ENCODE results near the gene NKG7. TPM values are rescaled to one million over a fixed set of nuclear protein-coding genes. Genes with fewer than 3 reads are reported as not detected.
A peak's percentile ranks its signal among the peaks of the same experiment; 100 is the strongest.

The NKG7 gene
- total and polyA plus RNA-seq, 2 of the 13 experiments (the other 11 are each of a cell fraction or from before 2014, with no cell fraction given), result 0.40 TPM; not detected in 1

GRCh38 chr19:51321799-51322198 lies 50.7 kb downstream of the NKG7 start:
- TF ChIP-seq, protein P1, sequence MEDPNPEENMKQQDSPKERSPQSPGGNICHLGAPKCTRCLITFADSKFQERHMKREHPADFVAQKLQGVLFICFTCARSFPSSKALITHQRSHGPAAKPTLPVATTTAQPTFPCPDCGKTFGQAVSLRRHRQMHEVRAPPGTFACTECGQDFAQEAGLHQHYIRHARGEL (CRISPR knock-in tag; IDR thresholded peaks at IDR 0.05), result no peak
- TF ChIP-seq MNT (IDR thresholded peaks at IDR 0.05), result peak; percentile 54
- FAIRE-seq, result no peak
- H3K27ac ChIP-seq (ENCODE audit: extremely low read length, insufficient read depth, low read length), result no peak overlapping the region
- peak; percentile 15 for ATAC-seq
- 31% methylated on average over 10 of the region's 14 CpGs for WGBS (ENCODE audit: low lambda C conversion rate)
- POLR2A ChIA-PET, result no interaction called here
- CTCF ChIA-PET (ENCODE audit: low intra/inter-chr PET ratio, low total read pairs), result no interaction called here
- intact Hi-C loops (cut with micrococcal nuclease; ENCODE audit: unreplicated experiment), result no loop called here
- H3K4me2 ChIP-seq (ENCODE audit: low read depth, low read length), result no peak overlapping the region
- no peak overlapping the region for H2AFZ ChIP-seq (ENCODE audit: low read length)
- H3K4me3 ChIP-seq (replicated peaks in 1 of 3; ENCODE audit: insufficient read depth in 1 of 3, low read depth in 2 of 3, low read length in 3 of 3), result no peak overlapping the region
- no peaks in the 10 kb centered on the region for H4K20me1 ChIP-seq (ENCODE audit: insufficient read depth, low read length)
- no peak overlapping the region for H3K9ac ChIP-seq (ENCODE audit: insufficient read depth, low read depth, low read length)
- peaks cover 18% of the 10 kb centered on the region for H3K4me1 ChIP-seq (ENCODE audit: insufficient read depth, low read length)
- H3K79me2 ChIP-seq (ENCODE audit: insufficient read depth, low read length), result no peaks in the 10 kb centered on the region
- no peaks in the 10 kb centered on the region for H3K36me3 ChIP-seq (replicated peaks in 1 of 2; ENCODE audit: control insufficient read depth in 1 of 2, insufficient read depth in 2 of 2, low read length in 2 of 2)
- peaks cover 8 to 39% of the 10 kb centered on the region in 2 experiments; a peak in 4 of 5 replicates for H3K27me3 ChIP-seq (ENCODE audit: control insufficient read depth in 1 of 2, insufficient read depth in 2 of 2, low read length in 2 of 2)
- in situ Hi-C loops (cut with HindIII; ENCODE audit: extremely low pct_ligation_motif_present, low pct_unique_long_range_greater_than_20kb), result no loop called here
- DNase-seq (ENCODE audit: low spot score), result no peak
- no TSS peak for BruUV-seq (replicated peaks)
- H3K9me3 ChIP-seq (ENCODE audit: low read length), result no peaks in the 10 kb centered on the region

Other genes with a start within 250 kb of the NKG7 start
- not detected in 2 replicates for gene SIGLEC9, start 247.7 kb downstream of the NKG7 start, total RNA-seq (2016; rRNA removed; fragmentation: Illumina TruSeq; extraction: Trizol)
- gene SIGLEC9, start 247.7 kb downstream of the NKG7 start, polyA plus RNA-seq (2011; rRNA removed), result not detected in 2 replicates
- gene SIGLEC7, start 230.4 kb downstream of the NKG7 start, total RNA-seq (2016; rRNA removed; fragmentation: Illumina TruSeq; extraction: Trizol), result not detected in 2 replicates
- 0.17 TPM in 1 of 2 replicates, not detected in the other for gene SIGLEC7, start 230.4 kb downstream of the NKG7 start, polyA plus RNA-seq (2011; rRNA removed)
- 0.29 TPM in 1 of 2 replicates, not detected in the other for gene CD33, start 147.6 kb downstream of the NKG7 start, total RNA-seq (2016; rRNA removed; fragmentation: Illumina TruSeq; extraction: Trizol)
- gene CD33, start 147.6 kb downstream of the NKG7 start, polyA plus RNA-seq (2011; rRNA removed), result 0.07 TPM in 1 of 2 replicates, not detected in the other
- not detected in 2 replicates for gene SIGLECL1, start 121.6 kb downstream of the NKG7 start, total RNA-seq (2016; rRNA removed; fragmentation: Illumina TruSeq; extraction: Trizol)
- not detected in 2 replicates for gene SIGLECL1, start 121.6 kb downstream of the NKG7 start, polyA plus RNA-seq (2011; rRNA removed)
- 0.04 TPM in 1 of 2 replicates, not detected in the other for gene IGLON5, start 61.0 kb downstream of the NKG7 start, total RNA-seq (2016; rRNA removed; fragmentation: Illumina TruSeq; extraction: Trizol)
- gene IGLON5, start 61.0 kb downstream of the NKG7 start, polyA plus RNA-seq (2011; rRNA removed), result 5.7 and 6.2 TPM in 2 replicates
- gene VSIG10L, start 30.5 kb downstream of the NKG7 start, total RNA-seq (2016; rRNA removed; fragmentation: Illumina TruSeq; extraction: Trizol), result 1.8 and 2.7 TPM in 2 replicates
- gene VSIG10L, start 30.5 kb downstream of the NKG7 start, polyA plus RNA-seq (2011; rRNA removed), result 8.0 and 8.5 TPM in 2 replicates
- gene ETFB, start 6.3 kb downstream of the NKG7 start, total RNA-seq (2016; rRNA removed; fragmentation: Illumina TruSeq; extraction: Trizol), result 678 and 853 TPM in 2 replicates
- 1,171 and 1,314 TPM in 2 replicates for gene ETFB, start 6.3 kb downstream of the NKG7 start, polyA plus RNA-seq (2011; rRNA removed)
- gene CLDND2, start 3.7 kb downstream of the NKG7 start, total RNA-seq (2016; rRNA removed; fragmentation: Illumina TruSeq; extraction: Trizol), result 1.1 and 1.8 TPM in 2 replicates
- gene CLDND2, start 3.7 kb downstream of the NKG7 start, polyA plus RNA-seq (2011; rRNA removed), result 0.84 and 1.6 TPM in 2 replicates
- not detected in 2 replicates for gene LIM2, start 15.3 kb upstream of the NKG7 start, total RNA-seq (2016; rRNA removed; fragmentation: Illumina TruSeq; extraction: Trizol)
- 1.3 and 1.8 TPM in 2 replicates for gene LIM2, start 15.3 kb upstream of the NKG7 start, polyA plus RNA-seq (2011; rRNA removed)
- gene C19orf84, start 17.9 kb upstream of the NKG7 start, total RNA-seq (2016; rRNA removed; fragmentation: Illumina TruSeq; extraction: Trizol), result not detected in 2 replicates
- 0.05 and 0.20 TPM in 2 replicates for gene C19orf84, start 17.9 kb upstream of the NKG7 start, polyA plus RNA-seq (2011; rRNA removed)
- gene SIGLEC10, start 45.0 kb upstream of the NKG7 start, total RNA-seq (2016; rRNA removed; fragmentation: Illumina TruSeq; extraction: Trizol), result not detected in 2 replicates
- gene SIGLEC10, start 45.0 kb upstream of the NKG7 start, polyA plus RNA-seq (2011; rRNA removed), result not detected in 2 replicates
- not detected in 2 replicates for gene SIGLEC8, start 85.8 kb upstream of the NKG7 start, total RNA-seq (2016; rRNA removed; fragmentation: Illumina TruSeq; extraction: Trizol)
- not detected in 2 replicates for gene SIGLEC8, start 85.8 kb upstream of the NKG7 start, polyA plus RNA-seq (2011; rRNA removed)
- not detected in 2 replicates for gene CEACAM18, start 105.9 kb upstream of the NKG7 start, total RNA-seq (2016; rRNA removed; fragmentation: Illumina TruSeq; extraction: Trizol)
- not detected in 2 replicates for gene CEACAM18, start 105.9 kb upstream of the NKG7 start, polyA plus RNA-seq (2011; rRNA removed)
- gene SIGLEC12, start 129.1 kb upstream of the NKG7 start, total RNA-seq (2016; rRNA removed; fragmentation: Illumina TruSeq; extraction: Trizol), result not detected in 2 replicates
- gene SIGLEC12, start 129.1 kb upstream of the NKG7 start, polyA plus RNA-seq (2011; rRNA removed), result not detected in 2 replicates
- gene SIGLEC6, start 159.0 kb upstream of the NKG7 start, total RNA-seq (2016; rRNA removed; fragmentation: Illumina TruSeq; extraction: Trizol), result not detected in 2 replicates
- gene SIGLEC6, start 159.0 kb upstream of the NKG7 start, polyA plus RNA-seq (2011; rRNA removed), result not detected in 2 replicates
- gene ZNF175, start 198.6 kb upstream of the NKG7 start, total RNA-seq (2016; rRNA removed; fragmentation: Illumina TruSeq; extraction: Trizol), result 1.5 and 2.3 TPM in 2 replicates
- 1.1 and 1.2 TPM in 2 replicates for gene ZNF175, start 198.6 kb upstream of the NKG7 start, polyA plus RNA-seq (2011; rRNA removed)

Measured in HepG2 (cell line).